Measurements from ENCODE around the gene ANGPT4. TPM values are rescaled to one million over a fixed set of nuclear protein-coding genes. Genes with fewer than 3 reads are reported as not detected.
"Not testable (repeated sequence)": the region's sequence is repeated elsewhere in the genome, so short reads cannot be mapped to it uniquely, and the experiment has no call there.

The ANGPT4 gene
- total RNA-seq, 1 donor from 2014 or later: 0.06 TPM

DNA sequence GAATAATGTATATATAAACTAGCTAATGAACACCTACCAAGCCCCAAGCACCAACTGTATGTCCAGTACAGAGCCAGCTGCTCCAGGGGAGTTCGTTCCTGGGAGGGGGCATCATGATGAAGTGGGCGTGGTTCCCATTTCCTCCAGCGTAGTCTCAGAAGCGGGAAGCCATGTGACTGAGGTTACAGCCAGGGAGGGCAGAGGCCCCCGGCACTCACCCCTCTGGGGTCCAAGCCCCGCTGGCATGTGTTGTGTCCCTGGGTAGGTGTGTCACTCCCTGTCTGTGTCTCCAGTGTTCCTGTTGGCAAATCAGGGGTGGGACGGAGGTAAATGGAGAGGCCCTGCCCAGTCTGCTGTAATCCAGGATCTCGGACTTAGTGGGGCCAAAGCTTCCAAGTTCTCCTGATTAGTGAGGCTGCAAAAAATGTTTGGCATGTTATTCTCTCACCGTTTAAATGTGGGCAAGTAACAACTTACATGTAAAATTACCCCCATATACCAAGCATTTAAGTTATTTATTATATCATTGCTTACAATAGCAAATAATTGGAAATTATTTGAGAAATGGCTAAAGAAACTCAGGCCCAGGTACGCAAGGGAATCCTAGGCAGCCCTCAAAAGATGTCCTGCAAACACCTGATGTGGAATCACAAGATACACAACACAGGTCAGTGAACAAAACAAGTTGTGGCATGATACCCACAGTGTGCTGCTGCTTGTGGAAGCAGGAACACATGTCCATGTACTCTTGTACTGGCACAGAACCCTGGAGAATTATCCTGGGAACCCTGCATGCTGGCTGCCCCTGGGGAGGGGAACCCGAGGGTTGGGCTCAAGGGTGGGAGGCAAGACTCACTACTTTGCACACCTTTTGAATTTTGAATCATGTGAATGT is 60.4 kb downstream of the ANGPT4 start:
- Histone ChIP-seq H3K79me2 (ENCODE audit: low read depth) (no peaks in the 10 kb centered on the region), H3K9me3 (ENCODE audit: low read depth) (no peaks in the 10 kb centered on the region), H3F3A (ENCODE audit: low read depth) (no peaks in the 10 kb centered on the region), H3K4me1 (no peaks in the 10 kb centered on the region), H3K4me2 (no peak overlapping the region), H4K20me1 (ENCODE audit: low read depth) (peaks cover 3% of the 10 kb centered on the region), H3K4me3 (no peak overlapping the region), H3K9ac (no peak overlapping the region), H3K27ac (no peak overlapping the region), H3K36me3 (no peaks in the 10 kb centered on the region), H2AFZ (replicated peaks) (no peak overlapping the region), H3K27me3 (no peaks in the 10 kb centered on the region)
- no peak for TF ChIP-seq CTCF (IDR thresholded peaks at IDR 0.05)
- no peak for TF ChIP-seq EZH2phosphoT487 (IDR thresholded peaks at IDR 0.05)
- no peak for TF ChIP-seq EZH2 (IDR thresholded peaks at IDR 0.05)
- H3K4me3 Mint-ChIP-seq: no peak overlapping the region
- H3K27me3 Mint-ChIP-seq (ENCODE audit: insufficient read depth, low read depth): peaks cover 4% of the 10 kb centered on the region
- H3K27ac Mint-ChIP-seq: no peak overlapping the region
- DNase-seq (ENCODE audit: low spot score): no peak
- no peaks in the 10 kb centered on the region for H3K4me1 Mint-ChIP-seq
- H3K9me3 Mint-ChIP-seq: no peaks in the 10 kb centered on the region
- H3K36me3 Mint-ChIP-seq: no peaks in the 10 kb centered on the region

DNA sequence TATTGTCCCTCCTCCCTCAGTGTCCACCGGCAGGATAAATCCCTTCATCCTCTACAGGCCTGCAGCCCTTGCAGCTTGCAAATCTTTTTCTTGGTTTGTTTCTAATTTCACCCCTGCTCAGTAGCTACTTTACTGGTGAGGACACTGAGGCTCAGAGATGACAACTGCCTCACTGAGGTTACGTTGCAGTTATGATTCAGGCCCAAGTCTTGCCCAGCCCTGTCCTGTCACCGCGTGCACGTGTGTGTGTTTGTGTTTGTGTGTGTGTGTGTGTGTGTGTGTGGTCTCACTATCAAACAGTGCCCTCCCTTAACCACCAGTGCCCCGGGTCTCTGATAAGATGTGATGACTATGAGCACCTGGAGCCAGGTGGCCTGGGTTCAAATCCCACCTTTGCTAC is 61.5 kb downstream of the ANGPT4 start:
- no peaks in the 10 kb centered on the region for H3K27me3 ChIP-seq
- Mint-ChIP-seq H3K36me3 (no peaks in the 10 kb centered on the region), H3K27ac (no peak overlapping the region), H3K9me3 (no peaks in the 10 kb centered on the region), H3K4me3 (no peak overlapping the region), H3K4me1 (no peaks in the 10 kb centered on the region), H3K27me3 (ENCODE audit: insufficient read depth, low read depth) (peaks cover 4% of the 10 kb centered on the region)
- no peak overlapping the region for H3K4me3 ChIP-seq
- H2AFZ ChIP-seq (replicated peaks): no peak overlapping the region
- H3K9ac ChIP-seq: no peak overlapping the region
- no peak for DNase-seq (ENCODE audit: low spot score)
- H3K9me3 ChIP-seq (ENCODE audit: low read depth): no peaks in the 10 kb centered on the region
- no peaks in the 10 kb centered on the region for H3K36me3 ChIP-seq
- no peak overlapping the region for H3K4me2 ChIP-seq
- TF ChIP-seq EZH2phosphoT487 (IDR thresholded peaks at IDR 0.05): no peak
- TF ChIP-seq CTCF (IDR thresholded peaks at IDR 0.05): no peak
- no peak for TF ChIP-seq EZH2 (IDR thresholded peaks at IDR 0.05)
- no peak overlapping the region for H3K27ac ChIP-seq
- no peaks in the 10 kb centered on the region for H3K4me1 ChIP-seq
- H4K20me1 ChIP-seq (ENCODE audit: low read depth): peaks cover 3% of the 10 kb centered on the region
- no peaks in the 10 kb centered on the region for H3K79me2 ChIP-seq (ENCODE audit: low read depth)
- no peaks in the 10 kb centered on the region for H3F3A ChIP-seq (ENCODE audit: low read depth)

DNA sequence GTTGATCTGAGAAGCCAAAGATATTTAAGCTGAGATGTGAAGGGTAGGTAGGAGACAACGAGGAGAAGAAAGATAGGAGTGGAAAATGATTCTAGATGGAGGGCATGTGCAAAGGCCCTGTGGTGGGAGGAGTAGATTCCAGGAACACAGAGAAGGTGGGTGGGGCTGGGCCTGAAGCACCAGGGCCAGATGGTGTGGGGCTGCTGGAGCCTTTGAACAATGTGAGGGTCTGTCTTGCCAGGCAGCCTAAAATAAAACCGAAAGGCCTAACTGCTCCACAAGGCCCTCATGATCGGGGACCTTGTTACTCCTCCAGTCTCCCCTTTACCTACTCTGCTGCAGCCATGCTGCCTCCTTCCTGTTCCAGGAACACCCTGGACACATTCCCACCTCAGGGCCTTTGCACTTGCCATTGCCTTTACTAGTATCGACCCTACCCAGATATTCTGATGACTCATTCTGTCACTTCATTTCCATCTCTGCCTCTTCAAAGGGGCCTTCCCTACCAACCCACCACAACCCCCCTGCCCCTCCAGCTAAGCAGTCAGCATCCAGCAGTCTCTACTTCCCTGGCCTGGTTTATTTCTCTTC is 62.6 kb downstream of the ANGPT4 start:
- H3F3A ChIP-seq (ENCODE audit: low read depth): no peaks in the 10 kb centered on the region
- Mint-ChIP-seq H3K9me3 (no peaks in the 10 kb centered on the region), H3K4me1 (no peaks in the 10 kb centered on the region), H3K36me3 (no peaks in the 10 kb centered on the region), H3K4me3 (no peak overlapping the region), H3K27ac (no peak overlapping the region), H3K27me3 (ENCODE audit: insufficient read depth, low read depth) (peaks cover 2% of the 10 kb centered on the region)
- peaks cover 2% of the 10 kb centered on the region for H3K4me1 ChIP-seq
- no peaks in the 10 kb centered on the region for H3K27me3 ChIP-seq
- H3K36me3 ChIP-seq: no peaks in the 10 kb centered on the region
- TF ChIP-seq CTCF (IDR thresholded peaks at IDR 0.05) (no peak), EZH2phosphoT487 (IDR thresholded peaks at IDR 0.05) (no peak), EZH2 (IDR thresholded peaks at IDR 0.05) (no peak)
- no peaks in the 10 kb centered on the region for H3K79me2 ChIP-seq (ENCODE audit: low read depth)
- H3K4me3 ChIP-seq: no peak overlapping the region
- peaks cover 3% of the 10 kb centered on the region for H4K20me1 ChIP-seq (ENCODE audit: low read depth)
- DNase-seq (ENCODE audit: low spot score): no peak
- H2AFZ ChIP-seq (replicated peaks): no peak overlapping the region
- no peaks in the 10 kb centered on the region for H3K9me3 ChIP-seq (ENCODE audit: low read depth)
- no peak overlapping the region for H3K9ac ChIP-seq
- H3K27ac ChIP-seq: no peak overlapping the region
- H3K4me2 ChIP-seq: no peak overlapping the region

DNA sequence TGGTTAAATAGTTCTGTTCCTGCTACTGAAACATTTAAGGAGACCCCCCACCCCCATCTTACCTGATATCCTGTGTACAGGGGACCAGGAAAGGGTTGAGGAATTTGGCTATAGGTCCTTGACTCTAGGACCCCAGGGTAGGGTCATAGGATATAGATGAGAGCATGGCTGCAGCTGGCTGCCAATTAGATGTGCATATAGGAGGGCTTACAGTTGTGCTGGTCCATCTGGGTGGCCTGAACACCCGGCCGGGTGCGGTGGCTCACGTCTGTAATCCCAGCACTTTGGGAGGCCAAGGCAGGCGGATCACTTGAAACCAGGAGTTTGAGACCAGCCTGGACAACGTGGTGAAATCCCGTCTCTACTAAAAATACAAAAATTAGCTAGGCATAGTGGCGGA is 67.4 kb downstream of the ANGPT4 start:
- peaks cover 29% of the 10 kb centered on the region for H4K20me1 ChIP-seq (ENCODE audit: low read depth)
- H3K4me3 ChIP-seq; H3K4me3 Mint-ChIP-seq; H3F3A ChIP-seq (ENCODE audit: low read depth); H3K9me3 ChIP-seq (ENCODE audit: low read depth); H2AFZ ChIP-seq (replicated peaks); H3K27ac ChIP-seq; H3K4me2 ChIP-seq; H3K9ac ChIP-seq; H3K36me3 ChIP-seq; H3K36me3 Mint-ChIP-seq; H3K9me3 Mint-ChIP-seq; H3K79me2 ChIP-seq (ENCODE audit: low read depth); H3K27ac Mint-ChIP-seq; DNase-seq (ENCODE audit: low spot score): not testable (repeated sequence)
- H3K27me3 ChIP-seq: peaks cover 25% of the 10 kb centered on the region
- Mint-ChIP-seq H3K4me1 (peaks cover 25% of the 10 kb centered on the region), H3K27me3 (ENCODE audit: insufficient read depth, low read depth) (peaks cover 12% of the 10 kb centered on the region)
- H3K4me1 ChIP-seq: peaks cover 22% of the 10 kb centered on the region

Data from neural progenitor cell (in vitro differentiated cells).